OCI-LY7 (cell line): Measurements from ENCODE around the gene RBM47. TPM values are rescaled to one million over a fixed set of nuclear protein-coding genes. Genes with fewer than 3 reads are reported as not detected.
A peak's percentile ranks its signal among the peaks of the same experiment; 100 is the strongest.

Experiments used
- BruUV-seq: library from RNA; stranded (reverse); fragments of 400-500 nt; replicated peaks from 2 replicates; lab custom pipeline; 2021; lab: Mats Ljungman, UMichigan
- CTCF ChIA-PET: fragments of 300-600 bp; sonication (Branson Sonifier 250); formaldehyde crosslinking; loops from one replicate; lab custom pipeline; 2022; ENCODE audit warnings: antibody characterized with exemption; ENCODE audit not compliant: unreplicated experiment; lab: Charles Lee
- POLR2A ChIA-PET: fragments of 300-600 bp; sonication (Branson Sonifier 250); formaldehyde crosslinking; loops from one replicate; lab custom pipeline; 2022; ENCODE audit warnings: antibody characterized with exemption; lab: Charles Lee
- DNase-seq: peaks from one replicate; pipeline ENCODE4 v3.0.0-alpha.2; 2015; ENCODE audit warnings: low spot score
- H2AFZ ChIP-seq: fragments of 200-600 bp; sonication (generic), shearing (Covaris generic); 2 replicates; pipeline ENCODE4 v1.6.1; 2014; ENCODE audit warnings: mild to moderate bottlenecking, antibody characterized with exemption, low read length, moderate library complexity
- H3K27ac ChIP-seq: fragments of 200-600 bp; sonication (generic); 2 replicates; pipeline ENCODE4 v1.5.1; 2014; ENCODE audit warnings: mixed run types, low read depth, mild to moderate bottlenecking, moderate library complexity, low read length, inconsistent platforms; ENCODE audit not compliant: poor library complexity, severe bottlenecking
- H3K36me3 ChIP-seq: fragments of 200-600 bp; sonication (generic); 2 replicates; pipeline ENCODE4 v1.6.1; 2014; ENCODE audit warnings: mild to moderate bottlenecking, antibody characterized with exemption, low read length, moderate library complexity, mixed read lengths; ENCODE audit not compliant: insufficient read depth
- H3K4me1 ChIP-seq: fragments of 200-600 bp; sonication (generic); 2 replicates; pipeline ENCODE4 v1.5.1; 2014; ENCODE audit warnings: mild to moderate bottlenecking, low read length; ENCODE audit not compliant: insufficient read depth, poor library complexity, severe bottlenecking
- H3K4me2 ChIP-seq: fragments of 200-600 bp; sonication (generic); 2 replicates; pipeline ENCODE4 v1.6.1; 2014; ENCODE audit warnings: mild to moderate bottlenecking, low read length
- H3K4me3 ChIP-seq: fragments of 200-600 bp; sonication (generic); 2 replicates; pipeline ENCODE4 v1.5.1; 2014; ENCODE audit warnings: mild to moderate bottlenecking, low read depth, low read length; ENCODE audit not compliant: poor library complexity, severe bottlenecking
- H3K79me2 ChIP-seq: fragments of 200-600 bp; sonication (generic); 2 replicates; pipeline ENCODE4 v1.6.1; 2016; ENCODE audit warnings: low read depth, mild to moderate bottlenecking, low read length, moderate library complexity, mixed read lengths; ENCODE audit not compliant: insufficient read depth
- H3K9me2 ChIP-seq: fragments of 200-600 bp; sonication (generic); 2 replicates; pipeline ENCODE4 v1.6.1; 2016; ENCODE audit warnings: mild to moderate bottlenecking, low read length, mixed read lengths; ENCODE audit not compliant: insufficient read depth
- H3K9me3 ChIP-seq: fragments of 200-600 bp; sonication (generic); 2 replicates; pipeline ENCODE4 v1.6.1; 2014; ENCODE audit warnings: mild to moderate bottlenecking, mixed run types, low read length, mixed read lengths
- H4K20me1 ChIP-seq: fragments of 200-600 bp; sonication (generic); 2 replicates; pipeline ENCODE4 v1.6.1; 2014; ENCODE audit warnings: mild to moderate bottlenecking, antibody characterized with exemption, low read length, moderate library complexity, mixed read lengths; ENCODE audit not compliant: insufficient read depth
- CTCF ChIP-seq: fragments of 200-600 bp; sonication (generic); conservative IDR thresholded peaks from 2 replicates; pipeline ENCODE4 v1.5.1; 2014; ENCODE audit warnings: mild to moderate bottlenecking, antibody characterized with exemption, low read length, moderate library complexity, mixed read lengths
- EZH2phosphoT487 ChIP-seq: fragments of 200-600 bp; sonication (generic); IDR thresholded peaks from 2 replicates; pipeline ENCODE4 v1.6.1; 2018; ENCODE audit warnings: low read depth, borderline replicate concordance, mild to moderate bottlenecking, mixed run types, antibody characterized with exemption, low read length, moderate library complexity, mixed read lengths
- intact Hi-C: fragments of 100-400 bp; cut with micrococcal nuclease; formaldehyde crosslinking; loops from one replicate; pipeline ENCODE4 v1.10.0; 2022; ENCODE audit not compliant: unreplicated experiment
- total RNA-seq, 2 experiments: library from RNA; depleted of rRNA in 1 of 2; stranded (reverse); fragments of >200 nt in 1 of 2; shearing (Covaris generic) in 1 of 2; gene quantifications; 2 replicates each; pipeline ENCODE4 v1.2.3, GENCODE V29; 2014 to 2022

The RBM47 gene
- total RNA-seq, 2 experiments from 2014 or later: 5.3 to 14.2 TPM

GRCh38 chr4:40608628-40609027 is 21.0 kb downstream of the RBM47 start:
- H3K4me3 ChIP-seq: no peak overlapping the region
- TF ChIP-seq CTCF (no peak), EZH2phosphoT487 (no peak)
- no peak overlapping the region for H2AFZ ChIP-seq
- no peak overlapping the region for H3K27ac ChIP-seq
- H3K79me2 ChIP-seq: no peaks in the 10 kb centered on the region
- H3K4me1 ChIP-seq: no peaks in the 10 kb centered on the region
- H4K20me1 ChIP-seq: no peaks in the 10 kb centered on the region
- no peaks in the 10 kb centered on the region for H3K9me3 ChIP-seq
- intact Hi-C loops: no loop called here
- POLR2A ChIA-PET: no interaction called here
- no peaks in the 10 kb centered on the region for H3K36me3 ChIP-seq
- no peaks in the 10 kb centered on the region for H3K9me2 ChIP-seq
- no TSS peak for BruUV-seq
- CTCF ChIA-PET: no interaction called here
- H3K4me2 ChIP-seq: no peak overlapping the region
- DNase-seq: no peak

GRCh38 chr4:40607221-40607620 is 22.4 kb downstream of the RBM47 start:
- no peak overlapping the region for H3K4me2 ChIP-seq
- H3K9me3 ChIP-seq: no peaks in the 10 kb centered on the region
- no peaks in the 10 kb centered on the region for H4K20me1 ChIP-seq
- no peak overlapping the region for H3K27ac ChIP-seq
- TF ChIP-seq CTCF (no peak), EZH2phosphoT487 (no peak)
- POLR2A ChIA-PET: no interaction called here
- no peak overlapping the region for H2AFZ ChIP-seq
- H3K9me2 ChIP-seq: no peaks in the 10 kb centered on the region
- H3K36me3 ChIP-seq: no peaks in the 10 kb centered on the region
- intact Hi-C loops: no loop called here
- no TSS peak for BruUV-seq
- CTCF ChIA-PET: no interaction called here
- H3K79me2 ChIP-seq: no peaks in the 10 kb centered on the region
- no peaks in the 10 kb centered on the region for H3K4me1 ChIP-seq
- DNase-seq: no peak
- no peak overlapping the region for H3K4me3 ChIP-seq

DNA sequence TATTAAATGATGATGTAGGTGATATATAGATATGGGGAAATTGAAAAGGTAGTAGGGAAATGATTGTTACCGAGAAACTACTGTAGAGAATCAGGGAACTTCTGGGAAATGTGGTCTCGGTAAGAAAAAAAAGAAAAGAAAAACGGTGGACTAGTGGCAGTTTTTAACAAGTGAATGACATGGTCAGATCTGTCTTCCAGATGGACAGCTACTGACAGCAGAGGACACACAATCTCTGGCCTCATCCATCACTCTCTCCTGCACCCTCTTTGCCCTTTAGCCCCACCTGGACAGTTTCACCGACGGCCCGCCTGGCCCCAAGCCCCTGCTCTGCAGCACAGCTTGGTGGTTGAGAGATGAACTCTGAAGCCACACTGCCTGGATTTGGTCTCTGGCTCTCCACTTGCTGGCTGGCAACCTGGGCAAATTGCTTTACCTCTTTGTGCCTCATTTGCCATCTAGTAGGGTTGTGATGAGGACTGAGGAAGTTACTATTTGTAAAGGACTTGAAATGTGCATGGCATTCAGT is 23.4 kb downstream of the RBM47 start:
- POLR2A ChIA-PET: interaction anchor here (0.6 kb wide), 1 partner anchor 73 kb away, joined by 5 read pairs; no protein-coding TSS in a partner anchor
- Histone ChIP-seq H4K20me1 (no peaks in the 10 kb centered on the region), H3K4me1 (no peaks in the 10 kb centered on the region), H3K9me2 (no peaks in the 10 kb centered on the region), H3K9me3 (no peaks in the 10 kb centered on the region), H3K27ac (no peak overlapping the region), H3K36me3 (no peaks in the 10 kb centered on the region), H2AFZ (0 out of 2 replicates have a peak overlapping the region, but pooled peaks have one; percentile 22), H3K79me2 (no peaks in the 10 kb centered on the region), H3K4me2 (peak overlapping the region; percentile 20; the same call in 1 of the 2 replicates), H3K4me3 (no peak overlapping the region)
- DNase-seq: peak; percentile 20
- CTCF ChIA-PET: no interaction called here
- intact Hi-C loops: no loop called here
- no TSS peak for BruUV-seq
- no peak for TF ChIP-seq EZH2phosphoT487
- peak; percentile 47; the same call in 1 of the 2 replicates for TF ChIP-seq CTCF
